CD4-positive, alpha-beta T cell (primary cell): Measurements from ENCODE around the gene ZNF8. TPM values are rescaled to one million over a fixed set of nuclear protein-coding genes. Genes with fewer than 3 reads are reported as not detected.

ENCODE experiments used
- ATAC-seq: fragments of 200-7000 bp; cut with Tn5 transposase; one replicate; pipeline ENCODE4 v1.10.0; 2022; ENCODE audit warnings: mild to moderate bottlenecking; ENCODE audit not compliant: poor library complexity
- CTCF ChIA-PET: fragments of 350-600 bp; sonication (Branson Sonifier 250); formaldehyde crosslinking; loops from one replicate; lab custom pipeline; 2021; ENCODE audit warnings: antibody characterized with exemption, inconsistent platforms; lab: Charles Lee
- POLR2A ChIA-PET: fragments of 350-600 bp; sonication (Branson Sonifier 250); formaldehyde crosslinking; loops from one replicate; lab custom pipeline; 2021; ENCODE audit warnings: antibody characterized with exemption, inconsistent platforms; lab: Charles Lee
- DNase-seq, 14 experiments: peaks; one replicate each; pipeline ENCODE4 v3.0.0-alpha.2; 2013 to 2020; ENCODE audit warnings: mixed read lengths in 2 of 14
- H3K27ac ChIP-seq, 2 donors: one replicate each; pipeline versions ENCODE4 v1.5.1 to v1.7.0; 2013; ENCODE audit warnings: low read length in 2 of 2, low read depth in 1 of 2, mild to moderate bottlenecking in 1 of 2
- H3K27me3 ChIP-seq, 2 experiments: 1 replicate in 1 of 2; 2 replicates in 1 of 2; pipeline versions ENCODE4 v1.6.1 to v1.7.0; 2013; ENCODE audit warnings: low read length in 2 of 2, control low read depth in 1 of 2, mild to moderate bottlenecking in 1 of 2, moderate library complexity in 1 of 2; ENCODE audit not compliant: insufficient read depth in 2 of 2, control insufficient read depth in 1 of 2
- H3K36me3 ChIP-seq: one replicate; pipeline ENCODE4 v1.6.1; 2013; ENCODE audit warnings: low read length, control low read depth; ENCODE audit not compliant: insufficient read depth
- H3K4me1 ChIP-seq: one replicate; pipeline ENCODE4 v1.6.1; 2013; ENCODE audit warnings: low read length, control low read depth; ENCODE audit not compliant: insufficient read depth
- H3K4me3 ChIP-seq: one replicate; pipeline ENCODE4 v1.5.1; 2013; ENCODE audit warnings: mild to moderate bottlenecking, low read length, moderate library complexity
- H3K9me3 ChIP-seq, 2 experiments: 1 replicate in 1 of 2; 2 replicates in 1 of 2; pipeline versions ENCODE4 v1.6.1 to v1.7.0; 2013; ENCODE audit warnings: low read length in 2 of 2, mild to moderate bottlenecking in 2 of 2, control low read depth in 1 of 2, moderate library complexity in 1 of 2; ENCODE audit not compliant: control insufficient read depth in 1 of 2, insufficient read depth in 1 of 2
- H3K27ac Mint-ChIP-seq: one replicate; pipeline ENCODE4 v1.8.0; 2020; ENCODE audit warnings: mixed read lengths
- H3K27me3 Mint-ChIP-seq: one replicate; pipeline ENCODE4 v1.8.0; 2021; ENCODE audit warnings: mixed read lengths
- H3K36me3 Mint-ChIP-seq: one replicate; pipeline ENCODE4 v1.8.0; 2021; ENCODE audit warnings: low read depth, mixed read lengths
- H3K4me1 Mint-ChIP-seq: one replicate; pipeline ENCODE4 v1.8.0; 2021; ENCODE audit warnings: low read depth, mixed read lengths
- H3K4me3 Mint-ChIP-seq: one replicate; pipeline ENCODE4 v1.8.0; 2020; ENCODE audit warnings: mild to moderate bottlenecking, mixed read lengths
- H3K9me3 Mint-ChIP-seq: one replicate; pipeline ENCODE4 v1.8.0; 2020; ENCODE audit warnings: mixed read lengths
- CTCF ChIP-seq: fragments of 200-600 bp; IDR thresholded peaks from one replicate; pipeline ENCODE4 v1.8.0; 2022; ENCODE audit warnings: antibody characterized with exemption, mild to moderate bottlenecking
- intact Hi-C, 2 experiments: fragments of 100-400 bp; cut with DNase I in 1 of 2; cut with micrococcal nuclease in 1 of 2; formaldehyde crosslinking; loops; one replicate each; pipeline versions ENCODE4 v1.15.1 to v1.9.0; 2023 to 2025; cut with DNase I, micrococcal nuclease
- total RNA-seq, 174 experiments: library from RNA in 2 of 174; stranded (reverse) in 2 of 174; gene quantifications; one replicate each; pipeline ENCODE4 v1.2.3 and lab custom pipeline; 2021 to 2026

The ZNF8 gene
- total RNA-seq, 2 experiments from 2014 or later: 9.5 to 9.6 TPM

DNA sequence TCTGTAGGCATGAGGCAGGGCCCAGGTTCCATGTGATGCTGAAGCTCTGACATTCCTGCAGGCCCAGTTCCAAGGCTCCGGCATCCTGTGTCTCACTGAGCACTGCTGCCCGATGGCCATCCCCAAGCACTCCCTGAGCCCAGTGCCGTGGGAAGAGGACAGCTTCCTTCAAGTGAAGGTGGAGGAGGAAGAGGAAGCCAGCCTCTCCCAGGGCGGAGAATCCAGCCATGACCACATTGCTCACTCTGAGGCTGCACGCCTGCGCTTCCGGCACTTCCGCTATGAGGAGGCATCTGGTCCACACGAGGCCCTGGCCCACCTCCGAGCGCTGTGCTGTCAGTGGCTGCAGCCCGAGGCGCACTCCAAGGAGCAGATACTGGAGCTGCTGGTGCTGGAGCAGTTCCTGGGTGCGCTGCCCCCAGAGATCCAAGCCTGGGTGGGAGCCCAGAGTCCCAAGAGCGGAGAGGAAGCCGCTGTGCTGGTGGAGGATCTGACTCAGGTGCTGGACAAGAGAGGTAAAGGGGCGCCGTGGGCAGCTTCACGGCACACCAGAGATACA is 56.0 kb downstream of the ZNF8 start:
- no peak for TF ChIP-seq CTCF
- Histone ChIP-seq H3K27me3 (no peaks in the 10 kb centered on the region), H3K36me3 (peaks cover 33% of the 10 kb centered on the region), H3K9me3 (peaks cover 0 to 14% of the 10 kb centered on the region in 2 experiments), H3K27ac (no peak overlapping the region), H3K4me1 (no peaks in the 10 kb centered on the region), H3K4me3 (no peak overlapping the region)
- H3K4me1 Mint-ChIP-seq: peaks cover 4% of the 10 kb centered on the region
- H3K4me3 Mint-ChIP-seq: no peak overlapping the region
- peaks cover 41% of the 10 kb centered on the region for H3K36me3 Mint-ChIP-seq
- H3K27ac Mint-ChIP-seq: no peak overlapping the region
- ChIA-PET CTCF (no interaction called here), POLR2A (no interaction called here)
- intact Hi-C loops: no loop called here
- no peak for ATAC-seq
- DNase-seq: no peak
- H3K9me3 Mint-ChIP-seq: no peaks in the 10 kb centered on the region
- no peaks in the 10 kb centered on the region for H3K27me3 Mint-ChIP-seq

- POLR2A ChIA-PET: no interaction called here
These were observed 56.9 kb downstream of the ZNF8 start for GRCh38 chr19:58335630-58336029.

DNA sequence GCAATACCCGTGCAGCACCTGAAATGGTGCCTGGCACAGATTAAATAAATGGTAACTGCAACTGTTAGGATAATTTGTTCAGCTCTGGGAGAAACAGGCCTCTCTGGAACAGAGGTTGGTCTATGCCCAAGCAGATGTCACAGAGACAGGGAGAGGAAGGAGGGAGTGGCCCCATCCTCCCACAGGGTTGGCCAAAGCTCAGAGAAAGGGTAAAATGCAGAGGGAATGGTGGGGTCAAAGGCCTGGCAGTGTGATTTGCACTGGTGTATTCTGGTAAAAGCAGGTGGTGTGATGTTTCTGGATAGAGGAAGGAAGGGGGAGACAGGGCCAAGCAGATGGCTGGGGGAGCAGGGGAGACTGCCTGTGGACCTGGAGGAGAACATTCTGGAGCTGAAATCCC is 57.5 kb downstream of the ZNF8 start:
- H3K4me3 Mint-ChIP-seq: no peak overlapping the region
- Histone ChIP-seq H3K4me1 (no peaks in the 10 kb centered on the region), H3K27me3 (no peaks in the 10 kb centered on the region), H3K4me3 (no peak overlapping the region), H3K9me3 (peaks cover 0 to 14% of the 10 kb centered on the region in 2 experiments), H3K27ac (no peak overlapping the region), H3K36me3 (peaks cover 37% of the 10 kb centered on the region)
- ATAC-seq: no peak
- POLR2A ChIA-PET: interaction anchor here (1.0 kb wide), 1 partner anchor 9 kb away, joined by 3 read pairs; the partner anchor contains the start of gene ZSCAN22
- H3K9me3 Mint-ChIP-seq: no peaks in the 10 kb centered on the region
- H3K27ac Mint-ChIP-seq: no peak overlapping the region
- intact Hi-C loops: no loop called here
- DNase-seq: no peak
- H3K36me3 Mint-ChIP-seq: peaks cover 51% of the 10 kb centered on the region
- no peaks in the 10 kb centered on the region for H3K4me1 Mint-ChIP-seq
- H3K27me3 Mint-ChIP-seq: no peaks in the 10 kb centered on the region
- no peak for TF ChIP-seq CTCF
- CTCF ChIA-PET: no interaction called here

More at GRCh38 chr19:58335630-58336029, 56.9 kb downstream of the ZNF8 start:
- Histone ChIP-seq H3K4me1 (no peaks in the 10 kb centered on the region), H3K27ac (no peak overlapping the region), H3K27me3 (no peaks in the 10 kb centered on the region), H3K9me3 (peaks cover 0 to 14% of the 10 kb centered on the region in 2 experiments), H3K36me3 (peaks cover 37% of the 10 kb centered on the region), H3K4me3 (no peak overlapping the region)
- TF ChIP-seq CTCF: no peak
- no peaks in the 10 kb centered on the region for H3K9me3 Mint-ChIP-seq
- peaks cover 4% of the 10 kb centered on the region for H3K4me1 Mint-ChIP-seq
- no peaks in the 10 kb centered on the region for H3K27me3 Mint-ChIP-seq
- CTCF ChIA-PET: no interaction called here
- intact Hi-C loops: no loop called here
- H3K4me3 Mint-ChIP-seq: no peak overlapping the region
- no peak overlapping the region for H3K27ac Mint-ChIP-seq
- no peak for DNase-seq
- peaks cover 45% of the 10 kb centered on the region for H3K36me3 Mint-ChIP-seq
- ATAC-seq: no peak
